Muscle of back (tissue), 11 donors: ENCODE data around the gene PMS2. TPM values are rescaled to one million over a fixed set of nuclear protein-coding genes. Genes with fewer than 3 reads are reported as not detected.
"Not testable (repeated sequence)": the region's sequence is repeated elsewhere in the genome, so short reads cannot be mapped to it uniquely, and the experiment has no call there.

ENCODE experiments used
- DNase-seq, 3 donors: peaks; one replicate each; pipeline versions ENCODE4 v3.0.0 to v3.0.0-alpha.2; 2013
- polyA plus RNA-seq, 10 donors: library from polyadenylated mRNA; unstranded; fragments of 120-200 nt; gene quantifications; one replicate each; pipeline ENCODE4 v1.2.1, GENCODE V29; 2013; ENCODE audit not compliant: insufficient read length in 10 of 10

Gene PMS2
- polyA plus RNA-seq, 10 donors = 8.9 to 14.3 (median 11.3) TPM

GRCh38 chr7:6020371-6021286 lies 11.8 kb upstream of the PMS2 start:
- no peak for DNase-seq

GRCh38 chr7:6016653-6016966 lies 7.8 kb upstream of the PMS2 start:
- DNase-seq = no peak

- peak; percentile 72 to 78 (median 73) for DNase-seq
Measured at GRCh38 chr7:6015917-6016652, 7.2 kb upstream of the PMS2 start.

GRCh38 chr7:6012355-6013104 lies 3.7 kb upstream of the PMS2 start:
- no peak for DNase-seq

GRCh38 chr7:6011541-6011940 lies 2.7 kb upstream of the PMS2 start:
- DNase-seq = no peak

- not testable (repeated sequence) for DNase-seq
Measured at GRCh38 chr7:6010370-6010769, 1.5 kb upstream of the PMS2 start.

GRCh38 chr7:6007835-6008590 lies 836 bp downstream of the PMS2 start:
- not testable (repeated sequence) for DNase-seq

- no peak for DNase-seq
Measured at GRCh38 chr7:6007386-6007785, 1.5 kb downstream of the PMS2 start.

- peak; percentile 52 to 77 (median 73) for DNase-seq
Measured at GRCh38 chr7:5997210-5997808, 11.5 kb downstream of the PMS2 start.

GRCh38 chr7:5987061-5987460 lies 21.8 kb downstream of the PMS2 start:
- DNase-seq = not testable (repeated sequence)

GRCh38 chr7:5979680-5980314 lies 29.1 kb downstream of the PMS2 start:
- DNase-seq = not testable (repeated sequence)

- DNase-seq = not testable (repeated sequence)
Measured at GRCh38 chr7:5973580-5973979, 35.3 kb downstream of the PMS2 start.

- peak in 1 of 3 donors; percentile 2 for DNase-seq
Measured at GRCh38 chr7:5970347-5970911, 38.4 kb downstream of the PMS2 start, which contains the start of gene RSPH10B. Gene RSPH10B (minus strand): TSS chr7:5970689. CDS start chr7:5967116, 3,573 bp downstream.

- DNase-seq = not testable (repeated sequence)
Measured at GRCh38 chr7:5963810-5964209, 45.0 kb downstream of the PMS2 start.

- DNase-seq = not testable (repeated sequence)
Measured at GRCh38 chr7:5963205-5963604, 45.6 kb downstream of the PMS2 start.

GRCh38 chr7:5934945-5935450 lies 73.9 kb downstream of the PMS2 start:
- not testable (repeated sequence) for DNase-seq

GRCh38 chr7:5931905-5932644 lies 76.8 kb downstream of the PMS2 start:
- DNase-seq = peak in 2 of 3 donors; percentile 0 to 1

GRCh38 chr7:5931250-5931649 lies 77.6 kb downstream of the PMS2 start:
- not testable (repeated sequence) for DNase-seq

GRCh38 chr7:5930290-5930689 lies 78.6 kb downstream of the PMS2 start:
- DNase-seq = not testable (repeated sequence)
